HCT116 (cell line): ENCODE data around the gene FGF14.

Source experiments
- POLR2A ChIP-seq: IDR thresholded peaks from 2 replicates; pipeline ENCODE4 v1.7.0; 2011; ENCODE audit warnings: borderline replicate concordance; ENCODE audit not compliant: insufficient read depth, insufficient read length; ENCODE audit errors: extremely low read depth
- POLR2AphosphoS5 ChIP-seq: IDR thresholded peaks from 2 replicates; pipeline ENCODE4 v1.6.1; 2011; ENCODE audit warnings: mild to moderate bottlenecking, low read depth, low read length, moderate library complexity
- SIN3A ChIP-seq: IDR thresholded peaks from 2 replicates; pipeline ENCODE4 v1.6.1; 2012; ENCODE audit warnings: low read depth
- ZFX ChIP-seq: fragments of 450-650 bp; IDR thresholded peaks from 2 replicates; pipeline ENCODE4 v1.6.1; 2017
- TF ChIP-seq, protein P1 (sequence below), 3 experiments: fragments of 200-600 bp in 1 of 3; sonication (generic) in 1 of 3; IDR thresholded peaks in 2 of 3; conservative IDR thresholded peaks in 1 of 3; 2 replicates each; pipeline ENCODE4 v1.5.1; 2012 to 2017; ENCODE audit warnings: low read depth in 2 of 3, low read length in 2 of 3, antibody characterized with exemption in 1 of 3, borderline replicate concordance in 1 of 3, control low read depth in 1 of 3, mild to moderate bottlenecking in 1 of 3, mixed read lengths in 1 of 3, mixed run types in 1 of 3, moderate library complexity in 1 of 3; ENCODE audit not compliant: insufficient read depth in 1 of 3

DNA sequence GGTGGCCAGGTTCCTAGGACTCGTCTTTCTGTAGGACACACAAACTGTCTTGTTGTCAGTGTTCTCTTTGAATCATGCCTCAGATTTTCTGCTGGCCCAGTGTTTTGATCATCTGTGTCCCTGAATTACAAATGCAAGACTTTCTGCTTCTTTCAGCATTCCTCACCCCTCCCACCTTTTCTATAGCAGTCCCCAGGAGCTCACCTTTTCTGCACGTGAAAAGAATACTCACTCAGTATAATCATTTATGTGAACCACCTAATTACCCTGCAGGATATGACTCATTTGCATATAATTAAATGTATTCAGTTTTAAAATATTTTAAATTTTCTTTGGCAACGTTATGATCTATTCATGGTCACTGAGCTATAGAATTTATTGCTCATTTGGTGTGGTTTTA lies 560.1 kb downstream of the FGF14 start:
- TF ChIP-seq POLR2A: no peak
- TF ChIP-seq, protein P1, sequence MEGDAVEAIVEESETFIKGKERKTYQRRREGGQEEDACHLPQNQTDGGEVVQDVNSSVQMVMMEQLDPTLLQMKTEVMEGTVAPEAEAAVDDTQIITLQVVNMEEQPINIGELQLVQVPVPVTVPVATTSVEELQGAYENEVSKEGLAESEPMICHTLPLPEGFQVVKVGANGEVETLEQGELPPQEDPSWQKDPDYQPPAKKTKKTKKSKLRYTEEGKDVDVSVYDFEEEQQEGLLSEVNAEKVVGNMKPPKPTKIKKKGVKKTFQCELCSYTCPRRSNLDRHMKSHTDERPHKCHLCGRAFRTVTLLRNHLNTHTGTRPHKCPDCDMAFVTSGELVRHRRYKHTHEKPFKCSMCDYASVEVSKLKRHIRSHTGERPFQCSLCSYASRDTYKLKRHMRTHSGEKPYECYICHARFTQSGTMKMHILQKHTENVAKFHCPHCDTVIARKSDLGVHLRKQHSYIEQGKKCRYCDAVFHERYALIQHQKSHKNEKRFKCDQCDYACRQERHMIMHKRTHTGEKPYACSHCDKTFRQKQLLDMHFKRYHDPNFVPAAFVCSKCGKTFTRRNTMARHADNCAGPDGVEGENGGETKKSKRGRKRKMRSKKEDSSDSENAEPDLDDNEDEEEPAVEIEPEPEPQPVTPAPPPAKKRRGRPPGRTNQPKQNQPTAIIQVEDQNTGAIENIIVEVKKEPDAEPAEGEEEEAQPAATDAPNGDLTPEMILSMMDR (IDR thresholded peaks at IDR 0.05 in 2 of 3, conservative IDR thresholded peaks at IDR 0.05 in 1 of 3; ENCODE audit: borderline replicate concordance in 1 of 3, insufficient read depth in 1 of 3, low read depth in 2 of 3, low read length in 2 of 3): no peak
- no peak for TF ChIP-seq POLR2AphosphoS5
- no peak for TF ChIP-seq ZFX
- no peak for TF ChIP-seq SIN3A
